Measurements from ENCODE around the gene ANXA6. TPM values are rescaled to one million over a fixed set of nuclear protein-coding genes. Genes with fewer than 3 reads are reported as not detected.
A peak's percentile ranks its signal among the peaks of the same experiment; 100 is the strongest.

Gene ANXA6
- polyA plus RNA-seq, 1 of the 3 experiments (the other 2 are of a cell fraction): 87.5 TPM

DNA sequence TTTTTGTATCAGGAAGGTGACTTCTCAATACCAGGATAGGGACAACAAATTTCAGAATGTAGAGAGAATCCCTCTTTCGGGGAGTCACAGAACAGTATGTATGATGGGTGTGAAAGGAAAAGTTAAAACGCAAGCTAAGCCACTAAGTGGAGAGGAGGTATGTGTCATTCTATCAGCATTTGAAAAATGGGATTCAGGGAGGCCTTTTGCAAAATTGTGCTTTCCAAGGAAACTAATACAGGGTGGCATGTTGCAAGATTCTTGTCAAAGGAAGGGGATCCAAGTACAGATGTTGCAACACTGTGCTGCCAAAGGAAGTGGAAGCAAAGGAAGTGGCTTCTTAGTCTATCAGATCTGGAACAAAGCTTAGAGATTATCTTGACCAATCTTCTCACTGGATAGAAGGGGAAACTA lies 64.1 kb downstream of the ANXA6 start:
- Histone ChIP-seq H3K79me2 (ENCODE audit: insufficient read depth) (no peaks in the 10 kb centered on the region), H3K9ac (peak overlapping the region; percentile 14; the same call in 1 of the 2 replicates), H2AFZ (ENCODE audit: low read depth) (no peak overlapping the region), H3K4me1 (ENCODE audit: control insufficient read depth in 1 of 2, insufficient read depth in 2 of 2, low read depth in 1 of 2, low read length in 1 of 2) (peaks cover 12 to 23% of the 10 kb centered on the region in 2 experiments; a peak in 3 of 4 replicates), H3K9me2 (no peaks in the 10 kb centered on the region), H3F3A (replicated peaks; ENCODE audit: insufficient read depth) (peaks cover 21% of the 10 kb centered on the region), H3K27me3 (ENCODE audit: insufficient read depth) (no peaks in the 10 kb centered on the region), H3K4me3 (ENCODE audit: low read depth in 2 of 2, low read length in 1 of 2) (no peak overlapping the region), H3K27ac (ENCODE audit: low read depth in 2 of 2, low read length in 1 of 2) (peak overlapping the region in 1 of 2 experiments; percentile 69; a peak in 2 of 4 replicates), H4K20me1 (ENCODE audit: insufficient read depth) (no peaks in the 10 kb centered on the region), H3K36me3 (replicated peaks in 1 of 2; ENCODE audit: control insufficient read depth in 1 of 2, insufficient read depth in 2 of 2, low read length in 1 of 2) (no peaks in the 10 kb centered on the region), H3K4me2 (peak overlapping the region; percentile 62), H3K9me3 (no peaks in the 10 kb centered on the region)
- WGBS (ENCODE audit: low lambda C conversion rate): 24% methylated on average over 2 of the region's 2 CpGs
- TF ChIP-seq, protein P1, sequence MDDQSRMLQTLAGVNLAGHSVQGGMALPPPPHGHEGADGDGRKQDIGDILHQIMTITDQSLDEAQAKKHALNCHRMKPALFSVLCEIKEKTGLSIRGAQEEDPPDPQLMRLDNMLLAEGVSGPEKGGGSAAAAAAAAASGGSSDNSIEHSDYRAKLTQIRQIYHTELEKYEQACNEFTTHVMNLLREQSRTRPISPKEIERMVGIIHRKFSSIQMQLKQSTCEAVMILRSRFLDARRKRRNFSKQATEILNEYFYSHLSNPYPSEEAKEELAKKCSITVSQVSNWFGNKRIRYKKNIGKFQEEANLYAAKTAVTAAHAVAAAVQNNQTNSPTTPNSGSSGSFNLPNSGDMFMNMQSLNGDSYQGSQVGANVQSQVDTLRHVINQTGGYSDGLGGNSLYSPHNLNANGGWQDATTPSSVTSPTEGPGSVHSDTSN (IDR thresholded peaks at IDR 0.05): peak; percentile 69; the same call in 1 of the 2 replicates
- TF ChIP-seq RFX5 (IDR thresholded peaks at IDR 0.05; ENCODE audit: low read length) (no peak), SIN3A (IDR thresholded peaks at IDR 0.05; ENCODE audit: borderline replicate concordance, low read depth, low read length) (peak; percentile 41; the same call in 1 of the 2 replicates), RAD21 (IDR thresholded peaks at IDR 0.05; ENCODE audit: low read length) (no peak), GABPA (IDR thresholded peaks at IDR 0.05; ENCODE audit: low read depth) (peak; percentile 34), FOXM1 (IDR thresholded peaks at IDR 0.05; ENCODE audit: low read depth) (no peak), JUND (IDR thresholded peaks at IDR 0.05) (peak; percentile 34; the same call in 1 of the 2 replicates), EP300 (IDR thresholded peaks at IDR 0.05; ENCODE audit: borderline replicate concordance in 1 of 2, low read depth in 1 of 2, low read length in 1 of 2) (peak in 1 of 2 experiments; percentile 64; a peak in 1 of 4 replicates), NFIC (IDR thresholded peaks at IDR 0.05; ENCODE audit: borderline replicate concordance) (peak; percentile 75), TCF12 (IDR thresholded peaks at IDR 0.05) (peak; percentile 78)
- TF ChIP-seq, protein P2, sequence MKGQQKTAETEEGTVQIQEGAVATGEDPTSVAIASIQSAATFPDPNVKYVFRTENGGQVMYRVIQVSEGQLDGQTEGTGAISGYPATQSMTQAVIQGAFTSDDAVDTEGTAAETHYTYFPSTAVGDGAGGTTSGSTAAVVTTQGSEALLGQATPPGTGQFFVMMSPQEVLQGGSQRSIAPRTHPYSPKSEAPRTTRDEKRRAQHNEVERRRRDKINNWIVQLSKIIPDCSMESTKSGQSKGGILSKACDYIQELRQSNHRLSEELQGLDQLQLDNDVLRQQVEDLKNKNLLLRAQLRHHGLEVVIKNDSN (IDR thresholded peaks at IDR 0.05; ENCODE audit: borderline replicate concordance, low read depth): no peak
- TF ChIP-seq, protein P3, sequence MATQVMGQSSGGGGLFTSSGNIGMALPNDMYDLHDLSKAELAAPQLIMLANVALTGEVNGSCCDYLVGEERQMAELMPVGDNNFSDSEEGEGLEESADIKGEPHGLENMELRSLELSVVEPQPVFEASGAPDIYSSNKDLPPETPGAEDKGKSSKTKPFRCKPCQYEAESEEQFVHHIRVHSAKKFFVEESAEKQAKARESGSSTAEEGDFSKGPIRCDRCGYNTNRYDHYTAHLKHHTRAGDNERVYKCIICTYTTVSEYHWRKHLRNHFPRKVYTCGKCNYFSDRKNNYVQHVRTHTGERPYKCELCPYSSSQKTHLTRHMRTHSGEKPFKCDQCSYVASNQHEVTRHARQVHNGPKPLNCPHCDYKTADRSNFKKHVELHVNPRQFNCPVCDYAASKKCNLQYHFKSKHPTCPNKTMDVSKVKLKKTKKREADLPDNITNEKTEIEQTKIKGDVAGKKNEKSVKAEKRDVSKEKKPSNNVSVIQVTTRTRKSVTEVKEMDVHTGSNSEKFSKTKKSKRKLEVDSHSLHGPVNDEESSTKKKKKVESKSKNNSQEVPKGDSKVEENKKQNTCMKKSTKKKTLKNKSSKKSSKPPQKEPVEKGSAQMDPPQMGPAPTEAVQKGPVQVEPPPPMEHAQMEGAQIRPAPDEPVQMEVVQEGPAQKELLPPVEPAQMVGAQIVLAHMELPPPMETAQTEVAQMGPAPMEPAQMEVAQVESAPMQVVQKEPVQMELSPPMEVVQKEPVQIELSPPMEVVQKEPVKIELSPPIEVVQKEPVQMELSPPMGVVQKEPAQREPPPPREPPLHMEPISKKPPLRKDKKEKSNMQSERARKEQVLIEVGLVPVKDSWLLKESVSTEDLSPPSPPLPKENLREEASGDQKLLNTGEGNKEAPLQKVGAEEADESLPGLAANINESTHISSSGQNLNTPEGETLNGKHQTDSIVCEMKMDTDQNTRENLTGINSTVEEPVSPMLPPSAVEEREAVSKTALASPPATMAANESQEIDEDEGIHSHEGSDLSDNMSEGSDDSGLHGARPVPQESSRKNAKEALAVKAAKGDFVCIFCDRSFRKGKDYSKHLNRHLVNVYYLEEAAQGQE (IDR thresholded peaks at IDR 0.05; ENCODE audit: low read depth, low read length): no peak
- TF ChIP-seq, protein P4, sequence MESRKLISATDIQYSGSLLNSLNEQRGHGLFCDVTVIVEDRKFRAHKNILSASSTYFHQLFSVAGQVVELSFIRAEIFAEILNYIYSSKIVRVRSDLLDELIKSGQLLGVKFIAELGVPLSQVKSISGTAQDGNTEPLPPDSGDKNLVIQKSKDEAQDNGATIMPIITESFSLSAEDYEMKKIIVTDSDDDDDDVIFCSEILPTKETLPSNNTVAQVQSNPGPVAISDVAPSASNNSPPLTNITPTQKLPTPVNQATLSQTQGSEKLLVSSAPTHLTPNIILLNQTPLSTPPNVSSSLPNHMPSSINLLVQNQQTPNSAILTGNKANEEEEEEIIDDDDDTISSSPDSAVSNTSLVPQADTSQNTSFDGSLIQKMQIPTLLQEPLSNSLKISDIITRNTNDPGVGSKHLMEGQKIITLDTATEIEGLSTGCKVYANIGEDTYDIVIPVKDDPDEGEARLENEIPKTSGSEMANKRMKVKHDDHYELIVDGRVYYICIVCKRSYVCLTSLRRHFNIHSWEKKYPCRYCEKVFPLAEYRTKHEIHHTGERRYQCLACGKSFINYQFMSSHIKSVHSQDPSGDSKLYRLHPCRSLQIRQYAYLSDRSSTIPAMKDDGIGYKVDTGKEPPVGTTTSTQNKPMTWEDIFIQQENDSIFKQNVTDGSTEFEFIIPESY (IDR thresholded peaks at IDR 0.05; ENCODE audit: borderline replicate concordance, low read depth): 0 out of 2 replicates have a peak, but pooled peaks have one; percentile 28
- ChIA-PET POLR2A (interaction anchor here (0.5 kb wide), 1 partner anchor 24 kb away, joined by 3 read pairs; no protein-coding TSS in a partner anchor), CTCF (interaction anchor here (0.8 to 2.0 kb wide), 5 partner anchors 22 to 71 kb away, joined by 3 to 12 read pairs (median 3); no protein-coding TSS in a partner anchor)
- DNase-seq: no peak

Measured in SK-N-SH (cell line).